ENCODE measurements around the gene KRTAP23-1. TPM values are rescaled to one million over a fixed set of nuclear protein-coding genes. Genes with fewer than 3 reads are reported as not detected.

KRTAP23-1 gene
- total RNA-seq, 1 experiment from 2014 or later = not detected

DNA sequence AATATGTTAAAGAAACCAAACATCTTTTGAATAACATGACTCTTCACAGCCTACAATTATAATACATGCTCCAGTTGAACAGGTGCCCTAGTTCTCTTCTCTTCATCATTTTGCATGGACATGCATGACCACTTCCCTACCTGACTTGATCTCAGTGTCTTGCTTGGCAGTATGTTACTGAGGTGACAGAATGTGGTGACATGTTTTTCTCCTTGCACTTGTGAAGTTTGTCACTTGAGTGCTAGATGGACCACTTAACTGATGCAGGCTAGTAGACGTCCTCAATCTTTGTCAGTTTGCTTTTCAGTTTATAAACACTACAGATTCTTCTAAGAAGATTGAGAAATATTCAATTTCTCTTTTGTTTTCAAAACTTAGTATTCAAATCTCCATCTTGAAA, 33.8 kb upstream of the KRTAP23-1 start (continued):
- TF ChIP-seq, protein P1, sequence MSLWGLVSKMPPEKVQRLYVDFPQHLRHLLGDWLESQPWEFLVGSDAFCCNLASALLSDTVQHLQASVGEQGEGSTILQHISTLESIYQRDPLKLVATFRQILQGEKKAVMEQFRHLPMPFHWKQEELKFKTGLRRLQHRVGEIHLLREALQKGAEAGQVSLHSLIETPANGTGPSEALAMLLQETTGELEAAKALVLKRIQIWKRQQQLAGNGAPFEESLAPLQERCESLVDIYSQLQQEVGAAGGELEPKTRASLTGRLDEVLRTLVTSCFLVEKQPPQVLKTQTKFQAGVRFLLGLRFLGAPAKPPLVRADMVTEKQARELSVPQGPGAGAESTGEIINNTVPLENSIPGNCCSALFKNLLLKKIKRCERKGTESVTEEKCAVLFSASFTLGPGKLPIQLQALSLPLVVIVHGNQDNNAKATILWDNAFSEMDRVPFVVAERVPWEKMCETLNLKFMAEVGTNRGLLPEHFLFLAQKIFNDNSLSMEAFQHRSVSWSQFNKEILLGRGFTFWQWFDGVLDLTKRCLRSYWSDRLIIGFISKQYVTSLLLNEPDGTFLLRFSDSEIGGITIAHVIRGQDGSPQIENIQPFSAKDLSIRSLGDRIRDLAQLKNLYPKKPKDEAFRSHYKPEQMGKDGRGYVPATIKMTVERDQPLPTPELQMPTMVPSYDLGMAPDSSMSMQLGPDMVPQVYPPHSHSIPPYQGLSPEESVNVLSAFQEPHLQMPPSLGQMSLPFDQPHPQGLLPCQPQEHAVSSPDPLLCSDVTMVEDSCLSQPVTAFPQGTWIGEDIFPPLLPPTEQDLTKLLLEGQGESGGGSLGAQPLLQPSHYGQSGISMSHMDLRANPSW (CRISPR knock-in tag; conservative IDR thresholded peaks at IDR 0.05; ENCODE audit: low read depth) = no peak
- TF ChIP-seq, protein P2, sequence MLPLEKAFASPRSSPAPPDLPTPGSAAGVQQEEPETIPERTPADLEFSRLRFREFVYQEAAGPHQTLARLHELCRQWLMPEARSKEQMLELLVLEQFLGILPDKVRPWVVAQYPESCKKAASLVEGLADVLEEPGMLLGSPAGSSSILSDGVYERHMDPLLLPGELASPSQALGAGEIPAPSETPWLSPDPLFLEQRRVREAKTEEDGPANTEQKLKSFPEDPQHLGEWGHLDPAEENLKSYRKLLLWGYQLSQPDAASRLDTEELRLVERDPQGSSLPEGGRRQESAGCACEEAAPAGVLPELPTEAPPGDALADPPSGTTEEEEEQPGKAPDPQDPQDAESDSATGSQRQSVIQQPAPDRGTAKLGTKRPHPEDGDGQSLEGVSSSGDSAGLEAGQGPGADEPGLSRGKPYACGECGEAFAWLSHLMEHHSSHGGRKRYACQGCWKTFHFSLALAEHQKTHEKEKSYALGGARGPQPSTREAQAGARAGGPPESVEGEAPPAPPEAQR (CRISPR knock-in tag; IDR thresholded peaks at IDR 0.05) = no peak
- TF ChIP-seq, protein P3, sequence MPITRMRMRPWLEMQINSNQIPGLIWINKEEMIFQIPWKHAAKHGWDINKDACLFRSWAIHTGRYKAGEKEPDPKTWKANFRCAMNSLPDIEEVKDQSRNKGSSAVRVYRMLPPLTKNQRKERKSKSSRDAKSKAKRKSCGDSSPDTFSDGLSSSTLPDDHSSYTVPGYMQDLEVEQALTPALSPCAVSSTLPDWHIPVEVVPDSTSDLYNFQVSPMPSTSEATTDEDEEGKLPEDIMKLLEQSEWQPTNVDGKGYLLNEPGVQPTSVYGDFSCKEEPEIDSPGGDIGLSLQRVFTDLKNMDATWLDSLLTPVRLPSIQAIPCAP (CRISPR knock-in tag; IDR thresholded peaks at IDR 0.05) = no peak
- TF ChIP-seq, protein P4, sequence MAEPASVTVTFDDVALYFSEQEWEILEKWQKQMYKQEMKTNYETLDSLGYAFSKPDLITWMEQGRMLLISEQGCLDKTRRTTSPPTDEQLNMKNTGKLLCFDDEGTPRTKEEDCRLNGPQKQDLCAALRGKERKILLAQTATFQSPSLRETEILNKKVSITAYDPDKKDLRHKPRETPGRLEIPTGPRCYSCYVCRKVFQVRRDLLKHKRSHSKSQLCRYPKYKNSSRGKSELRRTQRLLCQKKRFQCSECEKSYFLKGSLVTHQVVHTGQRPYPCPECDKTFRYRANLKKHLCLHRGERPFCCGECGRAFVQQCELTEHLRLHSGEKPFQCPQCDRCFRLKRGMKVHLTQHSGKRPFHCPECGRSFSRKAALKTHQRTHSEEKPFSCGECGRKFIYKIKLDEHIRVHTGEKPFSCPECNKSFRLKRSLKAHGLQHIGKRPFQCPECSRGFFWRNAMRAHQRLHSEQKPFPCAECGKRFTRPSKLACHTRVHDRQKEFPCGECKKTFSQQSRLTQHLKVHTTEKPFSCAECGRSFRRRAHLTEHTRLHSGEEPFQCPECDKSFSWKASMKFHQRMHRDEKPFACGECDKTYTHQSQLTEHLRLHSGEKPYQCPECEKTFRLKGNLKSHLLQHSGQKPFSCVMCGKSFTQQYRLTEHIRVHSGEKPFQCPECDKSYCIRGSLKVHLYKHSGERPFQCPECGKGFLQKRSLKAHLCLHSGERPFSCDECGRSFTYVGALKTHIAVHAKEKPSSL (CRISPR knock-in tag; conservative IDR thresholded peaks at IDR 0.05) = no peak

DNA sequence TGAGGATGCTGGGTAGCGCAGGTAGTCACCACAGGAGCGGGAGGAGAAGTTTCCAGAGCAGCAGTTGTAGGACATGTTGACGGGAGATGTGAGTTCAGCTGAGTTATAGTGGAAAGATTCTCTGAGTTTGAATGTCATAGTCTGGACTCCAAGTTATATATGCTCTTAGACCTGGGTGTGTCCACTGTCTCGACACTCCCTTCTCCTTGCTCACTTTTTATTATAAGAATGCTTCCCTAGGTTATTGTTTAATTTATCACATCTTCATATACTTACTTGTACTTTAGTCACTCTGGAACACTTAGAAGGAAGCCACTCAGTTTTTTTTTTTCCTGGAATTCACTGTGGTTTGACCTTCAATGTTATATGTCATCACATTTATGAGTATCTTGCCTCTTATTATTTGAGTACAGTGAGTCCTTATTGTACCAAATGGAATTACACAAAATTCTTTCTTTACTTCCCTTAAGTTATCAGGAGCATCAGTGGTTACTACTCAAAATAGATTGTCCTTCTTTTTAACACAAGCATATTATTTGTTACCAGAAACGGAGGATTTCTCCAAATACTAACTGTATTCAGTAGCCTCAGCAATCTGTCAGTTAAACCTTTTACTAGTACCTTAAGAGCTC, 23.8 kb upstream of the KRTAP23-1 start, which contains the start of gene KRTAP13-2:
TSS of gene KRTAP13-2 (minus strand) at position 133 of the 632 bp plus-strand sequence. CDS start at position 75, 58 bp downstream.
- CTCF ChIA-PET = interaction anchor here (0.6 kb wide), 1 partner anchor 22 kb away, joined by 4 read pairs; no protein-coding TSS in a partner anchor
- H3K4me3 Mint-ChIP-seq = no peak within 1 kb of the TSS
- TF ChIP-seq CREB1 (CRISPR knock-in tag; IDR thresholded peaks at IDR 0.05) (no peak), IRF2 (CRISPR knock-in tag; IDR thresholded peaks at IDR 0.05; ENCODE audit: borderline replicate concordance, low read depth) (no peak), MXD4 (CRISPR knock-in tag; IDR thresholded peaks at IDR 0.05; ENCODE audit: borderline replicate concordance) (no peak)
- TF ChIP-seq, protein P5, sequence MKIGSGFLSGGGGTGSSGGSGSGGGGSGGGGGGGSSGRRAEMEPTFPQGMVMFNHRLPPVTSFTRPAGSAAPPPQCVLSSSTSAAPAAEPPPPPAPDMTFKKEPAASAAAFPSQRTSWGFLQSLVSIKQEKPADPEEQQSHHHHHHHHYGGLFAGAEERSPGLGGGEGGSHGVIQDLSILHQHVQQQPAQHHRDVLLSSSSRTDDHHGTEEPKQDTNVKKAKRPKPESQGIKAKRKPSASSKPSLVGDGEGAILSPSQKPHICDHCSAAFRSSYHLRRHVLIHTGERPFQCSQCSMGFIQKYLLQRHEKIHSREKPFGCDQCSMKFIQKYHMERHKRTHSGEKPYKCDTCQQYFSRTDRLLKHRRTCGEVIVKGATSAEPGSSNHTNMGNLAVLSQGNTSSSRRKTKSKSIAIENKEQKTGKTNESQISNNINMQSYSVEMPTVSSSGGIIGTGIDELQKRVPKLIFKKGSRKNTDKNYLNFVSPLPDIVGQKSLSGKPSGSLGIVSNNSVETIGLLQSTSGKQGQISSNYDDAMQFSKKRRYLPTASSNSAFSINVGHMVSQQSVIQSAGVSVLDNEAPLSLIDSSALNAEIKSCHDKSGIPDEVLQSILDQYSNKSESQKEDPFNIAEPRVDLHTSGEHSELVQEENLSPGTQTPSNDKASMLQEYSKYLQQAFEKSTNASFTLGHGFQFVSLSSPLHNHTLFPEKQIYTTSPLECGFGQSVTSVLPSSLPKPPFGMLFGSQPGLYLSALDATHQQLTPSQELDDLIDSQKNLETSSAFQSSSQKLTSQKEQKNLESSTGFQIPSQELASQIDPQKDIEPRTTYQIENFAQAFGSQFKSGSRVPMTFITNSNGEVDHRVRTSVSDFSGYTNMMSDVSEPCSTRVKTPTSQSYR (CRISPR knock-in tag; IDR thresholded peaks at IDR 0.05) = no peak
- TF ChIP-seq, protein P6, sequence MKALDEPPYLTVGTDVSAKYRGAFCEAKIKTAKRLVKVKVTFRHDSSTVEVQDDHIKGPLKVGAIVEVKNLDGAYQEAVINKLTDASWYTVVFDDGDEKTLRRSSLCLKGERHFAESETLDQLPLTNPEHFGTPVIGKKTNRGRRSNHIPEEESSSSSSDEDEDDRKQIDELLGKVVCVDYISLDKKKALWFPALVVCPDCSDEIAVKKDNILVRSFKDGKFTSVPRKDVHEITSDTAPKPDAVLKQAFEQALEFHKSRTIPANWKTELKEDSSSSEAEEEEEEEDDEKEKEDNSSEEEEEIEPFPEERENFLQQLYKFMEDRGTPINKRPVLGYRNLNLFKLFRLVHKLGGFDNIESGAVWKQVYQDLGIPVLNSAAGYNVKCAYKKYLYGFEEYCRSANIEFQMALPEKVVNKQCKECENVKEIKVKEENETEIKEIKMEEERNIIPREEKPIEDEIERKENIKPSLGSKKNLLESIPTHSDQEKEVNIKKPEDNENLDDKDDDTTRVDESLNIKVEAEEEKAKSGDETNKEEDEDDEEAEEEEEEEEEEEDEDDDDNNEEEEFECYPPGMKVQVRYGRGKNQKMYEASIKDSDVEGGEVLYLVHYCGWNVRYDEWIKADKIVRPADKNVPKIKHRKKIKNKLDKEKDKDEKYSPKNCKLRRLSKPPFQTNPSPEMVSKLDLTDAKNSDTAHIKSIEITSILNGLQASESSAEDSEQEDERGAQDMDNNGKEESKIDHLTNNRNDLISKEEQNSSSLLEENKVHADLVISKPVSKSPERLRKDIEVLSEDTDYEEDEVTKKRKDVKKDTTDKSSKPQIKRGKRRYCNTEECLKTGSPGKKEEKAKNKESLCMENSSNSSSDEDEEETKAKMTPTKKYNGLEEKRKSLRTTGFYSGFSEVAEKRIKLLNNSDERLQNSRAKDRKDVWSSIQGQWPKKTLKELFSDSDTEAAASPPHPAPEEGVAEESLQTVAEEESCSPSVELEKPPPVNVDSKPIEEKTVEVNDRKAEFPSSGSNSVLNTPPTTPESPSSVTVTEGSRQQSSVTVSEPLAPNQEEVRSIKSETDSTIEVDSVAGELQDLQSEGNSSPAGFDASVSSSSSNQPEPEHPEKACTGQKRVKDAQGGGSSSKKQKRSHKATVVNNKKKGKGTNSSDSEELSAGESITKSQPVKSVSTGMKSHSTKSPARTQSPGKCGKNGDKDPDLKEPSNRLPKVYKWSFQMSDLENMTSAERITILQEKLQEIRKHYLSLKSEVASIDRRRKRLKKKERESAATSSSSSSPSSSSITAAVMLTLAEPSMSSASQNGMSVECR (CRISPR knock-in tag; IDR thresholded peaks at IDR 0.05; ENCODE audit: borderline replicate concordance) = no peak
- TF ChIP-seq, protein P4 (CRISPR knock-in tag; conservative IDR thresholded peaks at IDR 0.05) = no peak
- DNase-seq (ENCODE audit: low spot score) (no peak), ATAC-seq (no peak)
- H3K27ac Mint-ChIP-seq = no peak within 1 kb of the TSS
- peaks cover 3% of the 10 kb centered on the region; the same call in 1 of the 2 replicates for H3K36me3 Mint-ChIP-seq
- no peaks in the 10 kb centered on the region for H3K27me3 Mint-ChIP-seq (ENCODE audit: low read depth)
- POLR2A ChIA-PET = no interaction called here
- H3K9me3 Mint-ChIP-seq = peaks cover 10% of the 10 kb centered on the region; the same call in 1 of the 2 replicates
- no peaks in the 10 kb centered on the region for H3K4me1 Mint-ChIP-seq
